ENCODE measurements around the gene LYPD8. TPM values are rescaled to one million over a fixed set of nuclear protein-coding genes. Genes with fewer than 3 reads are reported as not detected.

LYPD8 gene
- total RNA-seq, 1 donor from 2014 or later: not detected

- no peak for DNase-seq (ENCODE audit: low spot score)
Observed at GRCh38 chr1:248757784-248758195, 2.2 kb upstream of the LYPD8 start.

- no peak for DNase-seq (ENCODE audit: low spot score)
Observed at GRCh38 chr1:248756636-248757035, 1.1 kb upstream of the LYPD8 start.

GRCh38 chr1:248756151-248756550 lies 592 bp upstream of the LYPD8 start:
- no peak for DNase-seq (ENCODE audit: low spot score)

- no peak for DNase-seq (ENCODE audit: low spot score)
Observed at GRCh38 chr1:248753708-248754280, 1.8 kb downstream of the LYPD8 start.

- DNase-seq (ENCODE audit: low spot score): no peak
Observed at GRCh38 chr1:248753029-248753594, 2.4 kb downstream of the LYPD8 start.

- DNase-seq (ENCODE audit: low spot score): no peak
Observed at GRCh38 chr1:248752161-248753028, 3.2 kb downstream of the LYPD8 start.

GRCh38 chr1:248751635-248752034 lies 3.9 kb downstream of the LYPD8 start:
- DNase-seq (ENCODE audit: low spot score): no peak

- DNase-seq (ENCODE audit: low spot score): no peak
Observed at GRCh38 chr1:248751142-248751541, 4.4 kb downstream of the LYPD8 start.

- DNase-seq (ENCODE audit: low spot score): no peak
Observed at GRCh38 chr1:248750496-248750895, 5.1 kb downstream of the LYPD8 start.

GRCh38 chr1:248748211-248748610 lies 7.3 kb downstream of the LYPD8 start:
- no peak for DNase-seq (ENCODE audit: low spot score)

GRCh38 chr1:248740876-248741275 lies 14.7 kb downstream of the LYPD8 start:
- DNase-seq (ENCODE audit: low spot score): no peak

- DNase-seq (ENCODE audit: low spot score): no peak
Observed at GRCh38 chr1:248739572-248740205, 15.9 kb downstream of the LYPD8 start.

GRCh38 chr1:248737457-248737856 lies 18.1 kb downstream of the LYPD8 start:
- DNase-seq (ENCODE audit: low spot score): no peak

GRCh38 chr1:248736977-248737376 lies 18.6 kb downstream of the LYPD8 start:
- no peak for DNase-seq (ENCODE audit: low spot score)

- no peak for DNase-seq (ENCODE audit: low spot score)
Observed at GRCh38 chr1:248733566-248733965, 22.0 kb downstream of the LYPD8 start.

- no peak for DNase-seq (ENCODE audit: low spot score)
Observed at GRCh38 chr1:248730507-248731335, 24.8 kb downstream of the LYPD8 start.

GRCh38 chr1:248714248-248714647 lies 41.3 kb downstream of the LYPD8 start:
- DNase-seq (ENCODE audit: low spot score): no peak

- DNase-seq (ENCODE audit: low spot score): no peak
Observed at GRCh38 chr1:248710305-248710900, 45.2 kb downstream of the LYPD8 start.

- DNase-seq (ENCODE audit: low spot score): no peak
Observed at GRCh38 chr1:248704606-248705005, 51.0 kb downstream of the LYPD8 start.

GRCh38 chr1:248703674-248704073 lies 51.9 kb downstream of the LYPD8 start:
- no peak for DNase-seq (ENCODE audit: low spot score)

- no peak for DNase-seq (ENCODE audit: low spot score)
Observed at GRCh38 chr1:248702714-248703113, 52.8 kb downstream of the LYPD8 start, which contains the start of gene OR14I1. TSS of gene OR14I1 (minus strand) at chr1:248702766.

All from umbilical cord (tissue), 2 donors.